GM12801 (cell line): ENCODE data around the gene PLK5.

ENCODE experiments used
- CTCF ChIP-seq: IDR thresholded peaks from one replicate; pipeline ENCODE4 v1.5.1; 2011; ENCODE audit warnings: control low read depth; ENCODE audit not compliant: insufficient read length; ENCODE audit errors: extremely low read depth

The PLK5 gene

GRCh38 chr19:1579222-1579621 is 55.3 kb downstream of the PLK5 start:
- no peak for TF ChIP-seq CTCF

- no peak for TF ChIP-seq CTCF
Measured at GRCh38 chr19:1580382-1580781, 56.5 kb downstream of the PLK5 start.

DNA sequence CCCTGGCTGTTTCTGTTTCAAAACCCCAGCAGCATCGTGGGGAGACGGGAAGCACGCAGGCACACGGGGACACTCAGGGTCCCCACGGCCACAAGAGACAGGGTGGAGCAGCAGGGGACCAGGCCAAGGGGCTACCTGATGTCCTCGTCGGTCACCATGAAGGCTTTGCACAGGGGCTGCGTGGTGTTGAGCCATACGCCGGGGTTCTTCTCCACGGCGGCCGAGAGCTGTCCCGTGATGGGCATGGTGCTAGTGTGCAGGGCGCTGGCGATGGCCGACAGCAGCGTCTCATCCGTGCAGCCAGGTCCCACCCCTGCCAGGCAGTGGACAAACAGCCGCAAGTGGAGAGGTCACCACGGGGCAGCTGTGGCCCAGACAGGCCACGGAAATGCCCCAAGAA is 57.1 kb downstream of the PLK5 start:
- no peak for TF ChIP-seq CTCF

- TF ChIP-seq CTCF, result no peak
Measured at GRCh38 chr19:1582201-1582600, 58.3 kb downstream of the PLK5 start.

DNA sequence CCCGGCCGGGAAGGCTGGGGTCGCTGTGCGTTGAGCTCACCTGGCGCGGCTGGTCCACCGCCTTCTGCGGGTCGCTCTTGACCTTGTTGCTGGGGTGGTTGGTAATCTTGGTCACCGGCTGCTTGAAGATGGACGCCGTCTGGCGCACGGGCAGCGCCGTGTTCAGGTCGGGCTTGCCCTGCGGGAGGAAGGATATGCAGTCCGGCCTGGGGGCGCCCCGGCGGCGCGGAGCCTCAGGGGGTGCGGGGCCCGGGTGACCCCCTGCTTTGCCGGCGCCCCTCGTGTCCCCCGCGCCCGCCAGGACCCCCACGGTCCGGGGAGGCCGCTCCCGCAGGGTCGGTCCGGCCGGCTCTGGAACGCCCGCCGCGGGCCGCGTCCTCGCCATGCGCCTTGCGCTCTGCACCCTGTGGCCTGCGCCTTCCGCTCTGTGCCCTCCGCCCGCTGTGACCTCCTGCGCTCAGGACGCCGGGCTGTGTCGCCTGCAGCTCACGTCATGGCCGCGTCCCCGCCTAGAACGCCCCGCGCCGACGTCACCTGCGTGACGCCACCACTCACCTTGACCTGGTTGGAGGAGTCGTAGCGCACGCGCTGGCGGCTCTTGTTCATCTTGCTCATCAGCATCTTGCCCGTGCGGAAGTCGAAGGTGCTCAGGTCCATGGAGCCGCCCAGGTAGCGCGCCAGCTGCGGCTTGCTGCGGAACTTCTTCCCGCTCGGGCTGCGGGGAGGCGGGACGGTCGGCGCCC is 60.8 kb downstream of the PLK5 start:
- no peak for TF ChIP-seq CTCF

DNA sequence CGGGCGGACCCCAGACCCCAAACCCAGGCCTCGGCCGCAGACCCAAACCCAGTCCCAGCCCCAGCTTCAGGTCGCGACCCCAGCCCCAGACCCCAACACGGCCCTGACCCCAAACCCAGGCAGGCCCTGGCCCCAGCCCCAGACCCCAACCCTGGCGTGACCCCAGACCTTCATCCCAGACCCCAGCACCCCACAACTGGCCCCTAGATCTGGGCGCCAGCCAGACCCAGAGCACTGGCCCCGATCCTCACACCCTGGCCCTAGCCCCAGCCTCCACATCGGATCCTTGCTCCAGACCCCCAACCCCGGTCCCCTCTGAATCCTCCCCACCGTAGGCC is 61.3 kb downstream of the PLK5 start:
- no peak for TF ChIP-seq CTCF
